NOMO-1 treated with dmso at 0.1 percent for 144 hours (cell line): Measurements from ENCODE around the gene CRMP1.

Source experiments
- DNase-seq: peaks from one replicate; lab custom pipeline; 2025; ENCODE audit not compliant: unreplicated experiment; lab: John Stamatoyannopoulos, UW

The CRMP1 gene

DNA sequence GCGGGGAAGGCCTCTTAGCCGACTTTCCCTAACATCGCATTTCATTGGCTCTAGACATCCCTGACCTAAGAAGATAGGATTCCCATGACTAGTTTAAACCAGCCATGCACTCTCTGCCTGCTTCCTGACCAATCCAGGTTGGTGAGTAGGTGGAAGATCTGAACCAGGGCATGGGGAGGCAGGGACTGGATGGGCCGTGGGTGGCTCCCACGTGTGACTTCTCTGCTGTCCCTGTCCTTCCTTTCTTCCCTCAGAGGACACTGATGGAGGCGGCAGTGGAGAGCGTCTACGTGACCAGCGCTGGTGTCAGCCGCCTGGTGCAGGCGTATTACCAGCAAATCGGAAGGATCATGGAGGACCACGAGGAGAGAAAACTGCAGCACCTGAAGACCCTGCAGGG lies 91.2 kb downstream of the CRMP1 start:
- DNase-seq: no peak

DNA sequence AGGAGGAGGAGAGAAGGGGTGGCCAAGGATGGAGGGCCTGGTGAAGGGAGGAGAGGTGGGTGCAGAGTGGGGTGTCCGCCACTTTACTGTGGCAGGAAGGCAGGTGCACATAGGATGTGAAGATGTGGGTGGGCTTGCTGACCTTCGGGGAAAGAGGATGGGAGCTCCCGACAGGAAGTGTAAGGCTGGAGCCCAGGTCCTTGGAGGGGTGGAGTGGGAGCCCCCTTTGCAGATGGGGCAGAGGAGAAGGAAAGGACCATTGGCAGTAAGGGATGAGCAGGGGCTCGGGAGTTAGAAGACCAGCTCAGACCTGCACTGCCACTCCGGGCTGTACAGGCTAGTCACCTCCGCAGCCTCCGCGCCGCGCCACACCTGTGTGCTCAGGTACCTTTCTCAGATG lies 92.4 kb downstream of the CRMP1 start:
- no peak for DNase-seq

DNA sequence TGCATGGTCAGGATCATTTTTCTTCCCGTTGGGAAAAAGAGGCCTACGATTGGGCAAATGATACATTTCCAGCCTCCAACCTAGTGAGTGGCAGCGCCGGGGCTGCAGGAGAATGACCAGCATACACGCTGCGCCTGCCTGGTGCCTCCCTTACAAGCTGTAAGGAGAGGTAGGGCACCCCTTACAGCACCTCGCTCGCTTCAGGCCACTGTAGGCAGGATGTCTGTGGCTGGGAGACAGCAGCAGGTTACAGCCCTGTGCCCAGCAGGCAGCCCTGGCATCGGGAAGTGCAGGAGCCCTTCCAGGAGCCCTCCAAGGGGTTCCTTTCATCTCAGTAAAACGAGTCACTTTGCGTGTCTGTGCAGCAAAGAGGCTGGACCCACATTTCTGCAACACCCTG lies 93.5 kb downstream of the CRMP1 start:
- no peak for DNase-seq

DNA sequence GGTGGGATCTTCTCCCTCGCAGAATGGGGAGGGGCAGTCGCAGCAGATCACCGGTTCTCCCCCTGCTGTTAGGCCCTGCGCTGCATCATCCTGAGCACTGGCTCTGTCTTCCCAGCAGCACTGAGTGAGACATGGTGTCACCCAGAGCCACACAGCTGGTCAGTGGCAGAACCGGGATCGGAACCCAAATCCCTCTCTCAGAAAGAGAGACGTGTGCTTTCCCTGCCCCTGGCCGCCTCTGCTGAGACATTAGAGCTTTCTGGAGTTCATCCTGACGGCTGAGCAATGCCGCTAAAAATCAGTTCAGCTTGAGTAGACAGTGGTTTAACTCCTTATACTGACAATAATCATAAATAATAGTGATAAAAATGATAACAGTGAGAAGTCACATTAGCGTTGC lies 93.9 kb downstream of the CRMP1 start:
- DNase-seq: no peak

DNA sequence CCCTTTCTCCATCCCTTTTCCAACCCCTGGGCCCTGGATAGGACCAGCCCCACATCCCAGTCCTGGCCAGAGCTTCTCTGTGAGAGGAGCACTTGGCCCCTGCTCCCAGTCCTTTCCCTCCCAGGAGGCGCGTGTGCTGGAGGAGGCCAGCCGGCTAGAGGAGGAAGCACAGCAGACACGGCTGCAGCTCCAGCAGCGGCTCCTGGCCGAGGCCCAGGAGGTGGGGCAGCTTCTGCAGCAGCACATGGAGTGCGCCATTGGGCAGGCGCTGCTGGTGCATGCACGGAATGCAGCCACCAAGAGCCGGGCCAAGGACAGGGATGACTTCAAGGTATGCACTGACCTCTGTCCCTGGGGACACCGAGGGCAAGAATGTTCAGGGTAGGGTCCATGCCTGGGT lies 94.4 kb downstream of the CRMP1 start:
- DNase-seq: no peak

DNA sequence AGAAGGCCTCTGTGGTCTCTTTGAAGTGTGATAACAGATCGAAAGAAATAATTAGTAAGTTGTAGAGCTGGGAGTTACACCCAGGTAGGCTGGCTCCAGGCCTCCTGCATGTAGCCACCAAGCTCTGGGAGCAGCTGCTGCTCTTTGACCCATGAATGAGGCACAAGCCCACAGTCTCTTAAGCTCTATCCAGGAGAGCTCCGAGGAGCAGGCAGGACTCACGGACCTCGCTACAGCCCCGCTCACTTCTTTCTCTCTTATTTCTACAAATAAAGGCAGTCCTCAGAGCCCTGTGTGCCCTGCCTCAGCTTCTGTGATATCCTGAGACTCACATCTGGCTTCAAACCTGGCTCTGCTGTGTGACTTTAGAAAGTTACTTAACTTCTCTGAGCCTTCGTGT lies 95.0 kb downstream of the CRMP1 start:
- no peak for DNase-seq

DNA sequence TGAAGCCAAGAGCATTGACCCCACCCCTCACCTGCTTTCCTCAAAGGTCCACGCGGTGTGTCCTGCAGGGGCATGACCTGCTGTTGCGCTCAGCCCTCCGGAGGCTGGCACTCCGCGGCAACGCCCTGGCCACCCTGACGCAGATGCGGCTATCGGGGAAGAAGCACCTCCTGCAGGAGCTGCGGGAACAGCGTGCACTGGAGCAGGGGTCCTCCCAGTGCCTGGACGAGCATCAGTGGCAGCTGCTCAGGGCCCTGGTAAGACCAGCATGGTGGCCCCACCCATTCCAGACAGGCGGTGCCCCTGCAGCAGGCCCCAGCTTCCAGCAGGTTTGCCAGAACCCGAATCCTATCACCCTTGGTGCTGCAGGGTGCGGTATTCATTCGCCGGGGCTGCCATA lies 95.9 kb downstream of the CRMP1 start:
- no peak for DNase-seq

DNA sequence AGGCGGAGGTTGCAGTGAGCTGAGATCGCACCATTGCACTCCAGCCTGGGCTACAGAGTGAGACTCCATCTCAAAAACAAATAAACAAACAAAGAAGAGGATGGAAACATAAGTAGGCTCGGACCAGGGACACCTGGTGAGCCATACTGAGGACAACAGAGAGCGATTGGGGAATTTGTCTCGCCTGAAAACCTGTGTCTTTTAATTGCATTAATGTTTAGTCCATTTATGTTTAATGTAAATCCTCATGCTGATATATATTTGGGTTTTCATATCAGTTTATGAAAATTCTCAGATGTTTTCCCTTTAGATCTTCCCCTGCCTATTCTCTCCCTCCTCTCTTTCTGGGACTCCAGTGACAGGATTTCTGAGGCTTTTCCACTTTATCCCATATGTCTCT lies 97.3 kb downstream of the CRMP1 start:
- DNase-seq: no peak

DNA sequence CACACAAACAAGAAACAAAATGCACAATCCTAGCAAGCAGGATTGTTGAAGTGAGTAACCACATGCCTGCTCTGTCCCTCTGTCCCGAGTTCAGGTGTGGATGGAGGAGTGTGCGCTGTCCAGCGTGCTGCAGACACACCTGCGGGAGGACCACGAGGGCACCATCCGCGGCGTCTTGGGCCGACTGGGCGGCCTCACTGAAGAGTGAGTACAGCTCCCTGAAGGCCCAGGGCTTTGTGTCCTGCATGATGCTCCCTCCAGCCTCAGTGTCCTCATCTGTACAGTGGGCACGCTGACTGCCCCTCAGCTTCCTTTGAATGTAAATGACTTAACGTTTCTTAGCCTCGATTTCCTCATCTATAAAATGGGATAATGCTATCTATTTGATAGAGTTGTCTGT lies 99.4 kb downstream of the CRMP1 start:
- DNase-seq: no peak

DNA sequence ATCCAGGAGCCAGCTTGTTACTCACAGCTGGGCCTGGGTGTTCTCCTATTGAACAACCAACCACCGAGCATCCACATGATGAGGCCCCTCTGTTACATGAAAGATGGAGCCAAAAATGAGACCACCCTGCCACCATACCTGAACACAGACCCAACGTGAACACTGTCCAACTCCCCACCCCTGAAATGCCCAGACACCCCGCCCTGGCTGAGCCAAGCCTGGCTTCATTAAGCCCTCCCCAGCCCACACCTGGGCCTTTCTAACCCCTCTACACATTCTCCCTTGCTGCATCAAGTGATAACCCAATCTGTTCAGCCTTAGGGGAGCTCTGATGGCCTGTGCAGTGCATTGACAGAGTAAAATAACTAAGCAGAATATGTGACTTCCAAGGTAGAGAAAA lies 101.2 kb downstream of the CRMP1 start:
- DNase-seq: no peak

DNA sequence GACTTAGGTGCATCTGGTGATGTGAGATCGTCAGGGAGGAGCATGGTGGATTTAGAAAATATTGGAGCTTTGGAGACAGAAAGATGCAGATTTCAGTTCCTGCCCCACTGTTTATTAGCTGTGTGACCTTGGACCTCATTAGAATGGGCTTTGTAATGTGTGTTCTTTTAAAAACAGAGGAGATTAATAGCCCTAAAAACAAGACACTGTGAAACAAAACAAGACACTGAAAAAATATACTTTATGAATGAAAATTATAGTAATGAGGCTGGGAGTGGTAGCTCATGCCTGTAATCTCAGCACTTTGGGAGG lies 102.4 kb downstream of the CRMP1 start:
- no peak for DNase-seq

DNA sequence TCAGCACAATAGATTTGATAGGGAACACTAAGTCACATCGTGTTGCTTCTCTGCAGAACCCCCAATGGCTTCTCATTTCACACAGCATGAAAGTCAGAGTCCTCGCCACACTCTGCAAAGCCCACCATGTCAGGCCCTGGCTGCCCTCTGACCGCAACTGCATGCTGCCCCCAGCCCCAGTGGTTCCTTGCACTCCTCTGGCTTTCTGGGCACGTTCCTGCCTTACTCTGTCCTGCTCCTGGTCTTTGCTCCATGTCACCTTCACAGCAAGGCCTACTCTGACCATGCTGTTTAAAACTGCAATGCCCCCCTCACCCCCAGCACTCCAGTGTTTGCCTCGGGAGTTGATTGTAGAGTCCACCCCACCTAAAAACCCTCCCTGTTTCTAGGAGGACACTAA lies 103.7 kb downstream of the CRMP1 start:
- no peak for DNase-seq

DNA sequence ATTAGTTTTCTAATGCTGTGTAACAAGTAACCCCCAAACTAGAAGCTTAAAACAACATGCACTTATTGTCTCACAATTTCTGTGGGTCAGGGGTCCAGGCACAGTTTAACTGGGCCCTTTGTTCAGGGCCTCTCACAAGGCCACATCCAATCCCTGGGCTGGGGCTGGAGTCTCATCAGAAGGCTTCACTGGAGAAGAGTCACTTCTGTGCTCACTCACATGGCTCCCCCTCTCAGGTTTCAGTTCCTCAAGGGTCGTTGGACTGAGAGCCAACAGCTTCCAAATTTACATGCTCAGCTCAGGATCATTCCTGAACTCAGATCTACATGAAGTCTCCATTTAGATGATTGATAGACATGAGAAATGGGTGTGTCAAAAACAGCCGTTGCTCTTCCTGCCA lies 104.7 kb downstream of the CRMP1 start:
- DNase-seq: no peak

DNA sequence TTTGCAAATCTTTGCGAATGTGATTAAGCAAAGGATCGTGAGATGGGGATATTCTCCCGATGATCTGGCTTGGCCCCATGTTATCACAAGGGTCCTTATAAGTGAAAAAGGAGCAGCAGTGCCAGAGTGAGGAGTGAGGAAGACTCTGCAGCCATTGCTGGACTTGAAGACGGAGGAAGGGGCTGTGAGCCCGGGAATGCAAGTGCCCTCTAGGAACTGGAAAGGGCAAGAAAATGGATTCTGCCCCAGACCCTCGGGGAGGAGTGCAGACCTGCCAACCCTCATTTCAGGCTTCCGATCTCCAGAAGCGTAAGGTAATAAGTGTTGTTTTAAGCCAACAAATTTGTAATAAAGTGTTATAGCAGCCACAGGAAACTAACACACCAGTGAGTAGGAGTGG lies 105.6 kb downstream of the CRMP1 start:
- no peak for DNase-seq

DNA sequence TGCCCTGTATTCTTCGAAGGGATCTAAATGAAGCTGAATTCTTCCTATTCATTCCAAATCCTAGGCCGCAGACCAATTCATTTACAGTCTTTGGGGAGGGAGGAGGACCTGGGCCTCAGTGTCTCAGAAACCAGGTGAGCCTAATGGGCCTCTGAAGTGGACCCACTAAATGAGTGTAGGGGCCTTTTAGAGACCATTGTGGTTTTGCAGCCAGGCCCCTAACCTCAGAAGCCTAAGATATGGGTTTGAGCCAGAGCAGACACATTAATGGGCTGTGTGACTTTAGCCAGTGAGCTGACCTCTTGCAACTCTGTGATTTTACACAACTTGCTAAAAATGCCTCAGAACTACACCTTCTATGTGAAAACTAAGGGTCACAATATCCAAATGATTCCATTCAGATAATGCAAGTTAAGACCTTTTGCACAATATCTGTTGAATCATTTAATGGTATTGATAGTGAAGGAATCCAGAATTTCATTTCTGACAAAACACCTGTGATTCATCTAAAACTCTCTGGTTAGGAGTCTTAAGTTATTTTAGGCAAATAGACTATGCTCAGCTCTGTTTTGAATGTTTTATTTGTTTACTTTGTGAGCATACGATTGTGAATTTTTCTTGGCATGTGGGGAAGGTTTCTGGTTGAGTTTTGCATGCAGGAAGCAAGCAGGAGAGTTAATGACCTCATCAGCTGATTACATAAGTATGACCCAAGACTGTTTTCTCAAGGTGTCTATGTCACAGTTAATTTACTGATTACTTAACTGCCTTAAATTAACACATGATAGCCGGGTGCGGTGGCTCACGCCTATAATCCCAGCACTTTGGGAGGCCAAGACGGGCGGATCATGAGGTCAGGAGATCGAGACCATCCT lies 106.8 kb downstream of the CRMP1 start:
- no peak for DNase-seq

DNA sequence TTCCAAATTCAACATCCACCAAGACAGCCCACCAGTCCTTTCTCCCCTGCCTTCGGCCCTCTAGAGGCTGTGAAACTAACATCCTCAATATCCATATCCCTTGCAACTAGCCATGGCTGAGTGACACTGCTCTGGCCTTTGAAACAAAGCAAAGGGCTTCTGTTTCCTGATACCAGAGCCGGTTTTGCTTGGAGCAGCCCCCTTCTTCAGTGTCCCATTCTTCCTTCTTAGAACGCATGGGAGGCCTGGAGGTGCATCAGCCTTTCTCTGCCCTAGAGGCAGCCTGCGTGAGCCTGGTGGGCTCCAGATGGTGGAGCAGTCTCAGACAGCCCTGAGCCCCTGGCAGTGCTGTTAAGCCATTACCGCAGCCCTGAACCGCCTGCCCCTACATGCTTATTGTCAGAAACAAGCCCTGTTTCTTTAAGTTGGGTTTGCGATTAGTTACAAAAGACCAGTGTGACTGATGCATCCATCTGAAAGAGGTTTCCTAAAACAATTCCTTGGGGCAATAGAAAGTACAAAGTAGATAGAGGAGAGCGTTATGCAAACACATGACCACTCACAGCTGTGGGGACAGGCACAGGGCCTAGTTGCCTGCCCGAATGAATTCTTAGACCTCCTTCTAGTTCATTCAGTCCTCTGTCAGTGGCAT lies 107.8 kb downstream of the CRMP1 start:
- DNase-seq: no peak

DNA sequence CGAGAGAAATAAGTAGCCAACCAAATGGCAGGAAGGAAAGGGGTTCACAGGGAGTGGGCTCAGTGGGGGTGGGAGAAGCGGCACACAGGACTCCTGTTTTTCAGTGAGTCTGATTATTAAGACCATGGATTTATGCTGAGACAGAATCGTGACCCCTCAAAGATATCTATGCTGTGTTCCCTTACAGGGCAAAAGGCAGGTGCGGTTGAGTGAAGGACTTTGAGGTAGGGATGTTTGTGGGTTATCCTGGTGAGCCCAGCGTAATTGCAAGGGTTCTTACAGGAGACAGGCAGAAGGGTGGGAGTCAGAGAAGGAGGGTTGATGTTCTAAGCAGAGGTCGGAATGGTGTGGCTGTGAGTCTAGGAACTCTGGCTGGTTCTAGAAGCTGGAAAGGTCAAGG lies 108.9 kb downstream of the CRMP1 start:
- DNase-seq: no peak

DNA sequence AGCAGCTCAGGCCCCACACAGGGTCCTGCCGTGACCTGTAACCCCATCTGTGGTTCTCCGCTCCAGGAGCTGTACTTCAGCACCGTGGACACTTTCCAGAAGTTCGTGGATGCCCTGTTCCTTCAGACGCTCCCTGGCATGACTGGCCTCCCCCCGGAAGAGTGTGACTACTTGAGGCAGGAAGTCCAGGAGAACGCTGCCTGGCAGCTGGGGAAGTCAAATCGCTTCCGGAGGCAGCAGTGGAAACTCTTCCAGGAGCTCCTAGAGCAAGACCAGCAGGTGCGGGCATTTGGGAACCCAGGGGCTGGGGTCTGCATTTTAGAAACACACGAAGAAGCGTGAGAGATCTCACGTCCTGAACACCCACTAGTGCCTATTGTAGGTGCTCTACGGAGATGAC lies 109.4 kb downstream of the CRMP1 start:
- DNase-seq: no peak

DNA sequence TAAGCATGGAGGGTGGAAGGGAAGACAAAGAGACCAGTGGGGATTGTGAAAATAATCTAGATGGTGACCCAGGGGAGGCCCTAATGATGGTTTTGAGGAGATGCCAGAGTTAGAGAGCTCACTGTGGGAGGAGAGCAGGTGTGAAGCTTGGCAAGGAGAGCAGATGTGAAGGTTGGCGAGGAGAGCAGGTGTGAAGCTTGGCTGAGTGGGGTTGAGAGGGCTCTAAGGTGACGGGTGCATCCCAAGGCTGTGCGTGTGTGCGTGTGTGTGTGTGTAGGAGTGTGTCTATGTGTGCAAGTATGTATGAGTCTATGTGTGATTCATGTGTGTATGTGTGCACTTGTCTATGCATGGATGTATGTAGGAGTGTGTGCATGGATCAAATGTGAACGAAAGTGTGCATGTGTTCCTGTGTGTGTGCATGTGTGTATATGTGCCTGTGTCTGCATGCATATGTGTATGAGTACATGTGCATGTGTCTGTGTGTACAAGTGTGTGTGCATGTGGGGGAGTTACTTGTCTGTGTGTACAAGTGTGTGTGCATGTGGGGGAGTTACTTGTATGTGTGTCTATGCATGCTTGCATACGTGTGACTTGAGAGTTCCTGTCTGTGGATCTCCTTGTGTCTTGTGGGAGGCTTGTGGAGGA lies 109.9 kb downstream of the CRMP1 start:
- DNase-seq: no peak

DNA sequence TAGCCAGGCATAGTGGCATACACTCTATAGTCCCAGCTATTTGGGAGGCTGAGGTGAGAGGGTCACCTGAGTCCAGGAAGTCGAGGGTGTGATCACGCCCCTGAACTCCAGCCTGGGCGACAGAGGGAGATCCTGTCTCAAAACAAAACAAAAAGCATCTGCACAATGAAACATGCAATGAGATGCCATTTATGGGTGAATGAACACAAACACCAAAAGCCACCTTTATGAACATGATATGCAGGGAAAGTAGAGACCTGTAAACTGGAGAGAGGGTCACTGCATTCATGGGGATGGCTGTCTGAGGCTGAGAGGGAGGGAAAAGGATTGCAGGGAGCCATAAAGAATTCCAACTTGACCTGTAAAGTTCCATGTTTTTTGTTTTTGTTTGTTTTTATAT lies 111.2 kb downstream of the CRMP1 start:
- DNase-seq: no peak

DNA sequence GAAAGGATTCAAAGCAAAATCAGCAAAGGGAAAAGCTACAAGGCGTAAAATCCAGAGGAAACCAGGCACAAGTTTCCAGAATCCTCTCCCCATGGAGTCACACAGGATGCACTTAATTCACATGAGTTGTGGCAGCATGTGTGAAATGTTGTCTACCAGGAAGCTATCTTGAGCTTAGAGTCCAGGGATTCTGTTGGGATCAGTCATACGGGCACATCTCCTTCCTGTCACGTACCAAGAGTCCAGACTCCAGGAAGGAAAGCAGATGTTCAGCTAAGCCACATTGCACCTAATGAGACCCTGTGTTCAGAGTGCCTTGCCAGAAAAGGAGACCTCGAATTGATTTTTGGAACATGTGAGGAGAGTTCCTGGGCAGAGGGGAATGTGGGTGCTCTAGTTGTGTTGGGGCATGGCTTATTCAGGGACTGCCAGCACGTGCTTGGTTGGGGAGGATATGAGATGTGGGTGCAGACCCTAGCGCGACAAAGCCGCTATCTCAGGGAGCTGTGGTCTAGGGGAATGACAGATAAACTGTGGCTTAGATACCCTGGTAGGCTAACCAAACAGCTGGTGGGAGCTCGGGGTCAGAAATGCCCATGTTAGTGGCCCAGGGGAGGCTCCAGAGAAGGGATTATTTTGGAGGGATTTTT lies 111.9 kb downstream of the CRMP1 start:
- DNase-seq: no peak

DNA sequence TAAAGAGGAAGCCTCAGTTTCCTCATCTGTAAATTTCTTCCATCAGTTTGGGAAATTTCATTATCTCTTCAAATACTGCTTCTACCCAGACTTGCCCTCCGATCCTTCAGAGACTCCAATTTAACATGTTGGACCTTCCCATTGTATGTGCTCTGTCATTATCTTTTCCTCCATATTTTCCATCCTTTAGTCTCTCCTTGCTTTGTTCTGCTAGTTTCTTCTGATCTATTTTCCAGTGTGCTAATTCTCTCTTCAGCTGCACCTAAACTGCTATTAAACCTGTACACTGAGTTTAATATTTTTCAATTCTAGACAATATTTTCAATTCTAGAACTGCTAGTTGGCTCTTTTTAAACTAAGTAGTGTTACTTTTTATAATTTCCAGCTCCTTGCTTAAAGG lies 116.4 kb downstream of the CRMP1 start:
- no peak for DNase-seq
